C4-2B (cell line): ENCODE results near the gene PPP2R1A.

Experiments used
- H3K27ac ChIP-seq: fragments of 450-650 bp; 2 replicates; pipeline ENCODE4 v1.5.1; 2017
- CTCF ChIP-seq: fragments of 450-650 bp; conservative IDR thresholded peaks from 2 replicates; pipeline ENCODE4 v1.5.1; 2017; ENCODE audit warnings: mild to moderate bottlenecking
- ZFX ChIP-seq: fragments of 450-650 bp; IDR thresholded peaks from 2 replicates; pipeline ENCODE4 v1.6.1; 2017

The PPP2R1A gene

GRCh38 chr19:52221031-52221430 lies 31.2 kb downstream of the PPP2R1A start:
- H3K27ac ChIP-seq = no peak overlapping the region
- TF ChIP-seq ZFX (no peak), CTCF (no peak)

GRCh38 chr19:52221831-52222375 lies 32.1 kb downstream of the PPP2R1A start:
- no peak overlapping the region for H3K27ac ChIP-seq

GRCh38 chr19:52224211-52224610 lies 34.4 kb downstream of the PPP2R1A start:
- TF ChIP-seq ZFX (no peak), CTCF (no peak)
- H3K27ac ChIP-seq = no peak overlapping the region

More at GRCh38 chr19:52221831-52222375, 32.1 kb downstream of the PPP2R1A start:
- TF ChIP-seq ZFX (no peak), CTCF (no peak)

- TF ChIP-seq CTCF (no peak), ZFX (no peak)
- H3K27ac ChIP-seq = no peak overlapping the region
Measured at GRCh38 chr19:52226652-52227051, 36.8 kb downstream of the PPP2R1A start.

GRCh38 chr19:52227196-52227940 lies 37.5 kb downstream of the PPP2R1A start:
- TF ChIP-seq ZFX (no peak), CTCF (no peak)
- H3K27ac ChIP-seq = no peak overlapping the region

- no peak for TF ChIP-seq CTCF
- H3K27ac ChIP-seq = no peak overlapping the region
Measured at GRCh38 chr19:52227980-52228379, 38.1 kb downstream of the PPP2R1A start.

- H3K27ac ChIP-seq = no peak overlapping the region
- TF ChIP-seq ZFX (no peak), CTCF (no peak)
Measured at GRCh38 chr19:52229524-52229923, 39.7 kb downstream of the PPP2R1A start.
